Breast epithelium (tissue), 4 donors: Measurements from ENCODE around the gene MMGT1. TPM values are rescaled to one million over a fixed set of nuclear protein-coding genes. Genes with fewer than 3 reads are reported as not detected.

Experiments
- DNase-seq, 2 donors: peaks; one replicate each; pipeline ENCODE4 v3.0.0-alpha.2; 2019; ENCODE audit warnings: low spot score in 2 of 2
- H3K27ac ChIP-seq, 2 donors: fragments of 200-600 bp; sonication (generic) in 1 of 2; one replicate each; pipeline ENCODE4 v1.5.1; 2016 to 2019; ENCODE audit warnings: mild to moderate bottlenecking in 1 of 2
- H3K27me3 ChIP-seq, 2 donors: fragments of 200-600 bp; sonication (generic) in 1 of 2; one replicate each; pipeline versions ENCODE4 v1.5.1 to v1.6.0; 2017 to 2019; ENCODE audit warnings: control low read depth in 1 of 2, mild to moderate bottlenecking in 1 of 2
- H3K36me3 ChIP-seq: fragments of 200-600 bp; one replicate; pipeline ENCODE4 v1.5.1; 2019
- H3K4me1 ChIP-seq, 2 donors: fragments of 200-600 bp; sonication (generic); one replicate each; pipeline ENCODE4 v1.5.1; 2016 to 2019; ENCODE audit warnings: control low read depth in 1 of 2
- H3K4me3 ChIP-seq, 3 donors: fragments of 200-600 bp; sonication (generic); 1 replicate in 2 of 3; 2 replicates in 1 of 3; pipeline ENCODE4 v1.5.1; 2016 to 2019; ENCODE audit warnings: mild to moderate bottlenecking in 3 of 3, moderate library complexity in 2 of 3
- H3K9me3 ChIP-seq, 2 donors: fragments of 200-600 bp; sonication (generic) in 1 of 2; one replicate each; pipeline ENCODE4 v1.5.1; 2016 to 2019; ENCODE audit warnings: control low read depth in 1 of 2
- CTCF ChIP-seq, 3 donors: fragments of 450-650 bp; IDR thresholded peaks; one replicate each; pipeline ENCODE4 v1.5.1; 2016 to 2017; ENCODE audit warnings: antibody characterized with exemption in 3 of 3, mild to moderate bottlenecking in 3 of 3, moderate library complexity in 3 of 3
- POLR2A ChIP-seq: fragments of 450-650 bp; IDR thresholded peaks from one replicate; pipeline ENCODE4 v1.6.1; 2016; ENCODE audit warnings: antibody characterized with exemption, mild to moderate bottlenecking, moderate library complexity
- POLR2AphosphoS5 ChIP-seq, 3 donors: sonication (generic); formaldehyde crosslinking; IDR thresholded peaks; one replicate each; pipeline ENCODE4 v1.6.1; 2017; ENCODE audit warnings: antibody characterized with exemption in 3 of 3
- intact Hi-C: fragments of 100-400 bp; cut with DNase I; formaldehyde crosslinking; loops from one replicate; pipeline ENCODE4 v1.15.1; 2023; ENCODE audit warnings: low total_unique reads
- total RNA-seq, 3 donors: library from RNA; depleted of rRNA; stranded (reverse); fragments of >200 nt; gene quantifications; one replicate each; pipeline ENCODE4 v1.1.0, GENCODE V29; 2016

The MMGT1 gene
- total RNA-seq, 3 donors from 2014 or later = 22.0 to 33.1 (median 25.6) TPM

- H3K9me3 ChIP-seq = no peaks in the 10 kb centered on the region
- DNase-seq = peak in 1 of 2 donors; percentile 69
- no peaks in the 10 kb centered on the region for H3K36me3 ChIP-seq
- peak overlapping the region; percentile 32 to 57 (median 45) for H3K4me3 ChIP-seq
- H3K27me3 ChIP-seq = peaks cover 0 to 12% of the 10 kb centered on the region in 2 donors
- H3K4me1 ChIP-seq = no peaks in the 10 kb centered on the region
- H3K27ac ChIP-seq = peak overlapping the region; percentile 24 to 60
- TF ChIP-seq POLR2AphosphoS5 (IDR thresholded peaks at IDR 0.05) (no peak), CTCF (IDR thresholded peaks at IDR 0.05) (no peak), POLR2A (no peak)
- intact Hi-C loops = no loop called here
Measured at GRCh38 chrX:135974279-135974856, 580 bp upstream of the MMGT1 start.

DNA sequence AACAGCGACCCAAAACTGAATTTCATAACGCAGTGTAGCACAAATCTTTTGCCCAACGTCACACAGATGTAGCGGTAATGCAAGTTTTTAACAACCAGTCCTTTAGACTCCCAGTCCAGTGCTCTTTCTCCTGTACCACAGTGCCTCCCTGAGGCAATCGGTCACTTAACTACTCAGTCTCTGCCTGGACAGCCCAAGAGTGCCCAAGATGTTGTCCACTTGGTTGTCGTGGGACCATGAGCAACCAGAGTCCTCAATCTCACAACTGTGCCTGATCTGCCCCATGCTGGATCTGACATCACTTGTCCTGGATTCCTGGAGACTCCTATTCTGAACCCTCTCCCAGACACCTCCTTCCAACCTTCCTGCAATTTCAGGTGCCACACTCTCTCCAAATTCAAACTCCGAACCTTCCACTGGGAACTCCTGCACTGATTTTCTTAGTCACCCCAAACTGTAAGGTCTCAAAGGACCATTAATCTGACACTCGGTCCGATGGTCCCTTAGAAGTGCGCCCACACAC lies 702 bp downstream of the MMGT1 start:
- Histone ChIP-seq H3K4me3 (peak overlapping the region; percentile 61 to 75 (median 64)), H3K27ac (peak overlapping the region; percentile 87 to 88), H3K27me3 (peaks cover 0 to 5% of the 10 kb centered on the region in 2 donors), H3K36me3 (no peaks in the 10 kb centered on the region), H3K9me3 (no peaks in the 10 kb centered on the region), H3K4me1 (no peaks in the 10 kb centered on the region)
- intact Hi-C loops = no loop called here
- no peak for DNase-seq
- TF ChIP-seq CTCF (IDR thresholded peaks at IDR 0.05) = no peak
- no peak for TF ChIP-seq POLR2A
- TF ChIP-seq POLR2AphosphoS5 (IDR thresholded peaks at IDR 0.05) = no peak

- intact Hi-C loops = no loop called here
- Histone ChIP-seq H3K4me3 (no peak overlapping the region), H3K4me1 (no peaks in the 10 kb centered on the region), H3K27ac (no peak overlapping the region), H3K27me3 (peaks cover 0 to 12% of the 10 kb centered on the region in 2 donors), H3K36me3 (no peaks in the 10 kb centered on the region), H3K9me3 (no peaks in the 10 kb centered on the region)
- no peak for TF ChIP-seq POLR2A
- DNase-seq = no peak
Measured at GRCh38 chrX:135951291-135951690, 22.5 kb downstream of the MMGT1 start.

DNA sequence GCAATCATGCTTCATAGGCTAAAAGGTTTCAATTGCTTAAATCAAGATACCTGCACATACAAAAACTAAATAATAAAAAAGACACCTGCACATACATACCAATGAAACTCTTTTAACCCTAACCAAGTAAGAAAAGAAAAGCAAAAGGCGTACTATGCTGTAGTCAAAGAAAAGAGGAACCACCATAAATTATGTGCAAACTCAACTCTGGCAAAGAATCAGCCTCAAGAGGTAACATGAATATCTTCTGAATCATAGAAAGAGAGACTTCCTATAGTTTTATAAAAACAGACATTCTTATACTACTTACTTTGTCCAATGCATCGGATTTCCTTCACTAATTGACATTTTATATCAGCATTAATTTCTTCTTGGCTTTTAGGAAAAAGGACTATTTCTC lies 29.3 kb downstream of the MMGT1 start:
- Histone ChIP-seq H3K4me3 (no peak overlapping the region), H3K27ac (no peak overlapping the region), H3K4me1 (no peaks in the 10 kb centered on the region), H3K36me3 (no peaks in the 10 kb centered on the region), H3K27me3 (peaks cover 0 to 7% of the 10 kb centered on the region in 2 donors), H3K9me3 (no peaks in the 10 kb centered on the region)
- intact Hi-C loops = no loop called here
- TF ChIP-seq POLR2AphosphoS5 (IDR thresholded peaks at IDR 0.05) (no peak), POLR2A (no peak), CTCF (IDR thresholded peaks at IDR 0.05) (no peak)
- DNase-seq = no peak

GRCh38 chrX:135931644-135932487 lies 41.9 kb downstream of the MMGT1 start:
- TF ChIP-seq CTCF (IDR thresholded peaks at IDR 0.05) = peak in 2 of 3 donors; percentile 36 to 48
- no peak for TF ChIP-seq POLR2A
- DNase-seq = no peak
- Histone ChIP-seq H3K27me3 (peaks cover 0 to 5% of the 10 kb centered on the region in 2 donors), H3K36me3 (no peaks in the 10 kb centered on the region), H3K4me3 (no peak overlapping the region), H3K4me1 (no peaks in the 10 kb centered on the region), H3K9me3 (no peaks in the 10 kb centered on the region), H3K27ac (no peak overlapping the region)
- intact Hi-C loops = no loop called here
